GM10266 (cell line): ENCODE measurements around the gene CCBE1.

Experiments used
- DNase-seq: peaks from one replicate; pipeline ENCODE4 v3.0.0; 2012; ENCODE audit errors: extremely low spot score
- CTCF ChIP-seq: IDR thresholded peaks from 2 replicates; pipeline ENCODE4 v1.5.1; 2012; ENCODE audit warnings: mild to moderate bottlenecking, low read depth; ENCODE audit not compliant: control insufficient read depth, insufficient read depth; ENCODE audit errors: missing control alignments

Gene CCBE1

GRCh38 chr18:59467497-59467896, 229.7 kb downstream of the CCBE1 start:
- no peak for DNase-seq
- TF ChIP-seq CTCF = no peak

GRCh38 chr18:59466980-59467379, 230.2 kb downstream of the CCBE1 start:
- no peak for DNase-seq
- TF ChIP-seq CTCF = no peak

GRCh38 chr18:59464486-59464885, 232.7 kb downstream of the CCBE1 start:
- no peak for DNase-seq
- TF ChIP-seq CTCF = no peak

- DNase-seq = no peak
These were observed 236.1 kb downstream of the CCBE1 start for GRCh38 chr18:59461171-59461570.

GRCh38 chr18:59460072-59460420, 237.2 kb downstream of the CCBE1 start:
- no peak for TF ChIP-seq CTCF
- no peak for DNase-seq

More at GRCh38 chr18:59461171-59461570, 236.1 kb downstream of the CCBE1 start:
- TF ChIP-seq CTCF = no peak

GRCh38 chr18:59459369-59460071, 237.7 kb downstream of the CCBE1 start:
- peak; percentile 29 for DNase-seq
- TF ChIP-seq CTCF = peak; percentile 47

GRCh38 chr18:59458575-59458974, 238.6 kb downstream of the CCBE1 start:
- no peak for DNase-seq
- TF ChIP-seq CTCF = no peak
